Activated CD8-positive, alpha-beta memory T cell treated with anti-CD3 and anti-CD28 coated beads, Interleukin-2, amount 50 U/mL, for 48 hours (primary cell): ENCODE data around the gene SNHG17.
"Not testable (repeated sequence)": the region's sequence is repeated elsewhere in the genome, so short reads cannot be mapped to it uniquely, and the experiment has no call there.

Source experiments
- DNase-seq: peaks from one replicate; pipeline ENCODE4 v3.0.0-alpha.2; 2020

The SNHG17 gene

GRCh38 chr20:38434770-38435554, at the start of gene SNHG17:
Gene SNHG17, minus strand, starts transcription at chr20:38435328.
- peak; percentile 98 for DNase-seq

GRCh38 chr20:38479596-38479995, 44.5 kb upstream of the SNHG17 start:
- no peak for DNase-seq

GRCh38 chr20:38477747-38478146, 42.6 kb upstream of the SNHG17 start:
- no peak for DNase-seq

- no peak for DNase-seq
Measured at GRCh38 chr20:38473367-38473795, 38.3 kb upstream of the SNHG17 start.

- DNase-seq = peak; percentile 100
Measured at GRCh38 chr20:38472513-38473366, 37.6 kb upstream of the SNHG17 start, which contains the start of gene RALGAPB. Gene RALGAPB, plus strand, starts transcription at chr20:38472843. Its CDS starts 15,590 bp downstream, at chr20:38488433.

GRCh38 chr20:38471987-38472512, 36.9 kb upstream of the SNHG17 start:
- peak; percentile 33 for DNase-seq

- DNase-seq = peak; percentile 28
Measured at GRCh38 chr20:38471245-38471644, 36.1 kb upstream of the SNHG17 start.

GRCh38 chr20:38466983-38467382, 31.9 kb upstream of the SNHG17 start:
- no peak for DNase-seq

GRCh38 chr20:38466171-38466570, 31.0 kb upstream of the SNHG17 start:
- DNase-seq = peak; percentile 12

DNA sequence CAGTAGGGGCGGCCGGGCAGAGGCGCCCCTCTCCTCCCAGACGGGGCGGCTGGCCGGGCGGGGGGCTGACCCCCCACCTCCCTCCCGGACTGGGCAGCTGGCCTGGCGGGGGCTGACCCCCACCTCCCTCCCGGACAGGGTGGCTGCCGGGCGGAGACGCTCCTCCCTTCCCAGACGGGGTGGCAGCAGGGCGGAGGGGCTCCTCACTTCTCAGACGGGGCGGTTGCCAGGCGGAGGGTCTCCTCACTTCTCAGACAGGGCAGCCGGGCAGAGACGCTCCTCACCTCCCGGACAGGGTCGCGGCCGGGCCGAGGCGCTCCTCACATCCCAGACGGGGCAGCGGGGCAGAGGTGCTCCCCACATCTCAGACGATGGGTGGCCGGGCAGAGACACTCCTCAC, 26.4 kb upstream of the SNHG17 start:
- DNase-seq = not testable (repeated sequence)

- not testable (repeated sequence) for DNase-seq
Measured at GRCh38 chr20:38461167-38461566, 26.0 kb upstream of the SNHG17 start.

- DNase-seq = not testable (repeated sequence)
Measured at GRCh38 chr20:38460631-38461030, 25.5 kb upstream of the SNHG17 start.

GRCh38 chr20:38460040-38460623, 25.0 kb upstream of the SNHG17 start:
- no peak for DNase-seq

GRCh38 chr20:38458314-38458713, 23.2 kb upstream of the SNHG17 start:
- DNase-seq = no peak

DNA sequence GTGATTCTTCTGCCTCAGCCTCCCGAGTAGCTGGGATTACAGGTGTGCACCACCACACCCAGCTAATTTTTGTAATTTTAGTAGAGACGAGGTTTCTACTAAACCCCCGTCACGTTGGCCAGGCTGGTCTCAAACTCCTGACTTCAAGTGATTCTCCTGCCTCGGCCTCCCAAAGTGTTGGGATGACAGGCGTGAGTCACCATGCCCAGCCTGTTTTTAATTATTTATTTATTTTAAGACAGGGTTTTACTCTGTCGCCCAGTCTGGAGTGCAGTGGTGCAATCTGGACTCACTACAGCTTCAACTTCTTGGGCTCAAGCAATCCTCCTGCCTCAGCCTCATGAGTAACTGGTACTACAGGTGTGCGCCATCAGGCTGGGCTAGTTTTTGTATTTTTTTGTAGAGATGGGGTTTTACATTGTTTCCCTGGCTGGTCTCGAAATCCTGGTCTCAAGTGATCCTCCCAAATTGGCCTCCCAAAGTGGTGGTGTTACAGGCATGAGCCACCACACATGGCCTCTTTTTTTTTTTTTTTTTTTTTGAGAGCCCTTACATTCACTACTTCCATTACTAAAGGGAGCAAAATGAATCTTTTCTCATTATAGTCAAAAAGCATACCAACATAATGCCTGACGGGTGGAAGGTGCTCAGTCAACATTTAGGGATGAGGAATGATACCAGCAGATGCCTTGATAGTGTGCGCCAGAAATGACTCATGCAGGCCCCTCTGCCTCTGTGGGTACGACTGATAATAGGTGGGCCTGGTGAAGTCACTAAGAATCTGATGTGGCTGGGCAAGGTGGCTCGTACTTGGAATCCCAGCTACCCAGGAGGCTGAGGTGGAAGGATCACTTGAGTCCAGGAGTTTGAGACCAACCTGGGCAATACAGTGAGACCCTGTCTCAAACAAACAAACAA, 19.7 kb upstream of the SNHG17 start:
- no peak for DNase-seq

DNA sequence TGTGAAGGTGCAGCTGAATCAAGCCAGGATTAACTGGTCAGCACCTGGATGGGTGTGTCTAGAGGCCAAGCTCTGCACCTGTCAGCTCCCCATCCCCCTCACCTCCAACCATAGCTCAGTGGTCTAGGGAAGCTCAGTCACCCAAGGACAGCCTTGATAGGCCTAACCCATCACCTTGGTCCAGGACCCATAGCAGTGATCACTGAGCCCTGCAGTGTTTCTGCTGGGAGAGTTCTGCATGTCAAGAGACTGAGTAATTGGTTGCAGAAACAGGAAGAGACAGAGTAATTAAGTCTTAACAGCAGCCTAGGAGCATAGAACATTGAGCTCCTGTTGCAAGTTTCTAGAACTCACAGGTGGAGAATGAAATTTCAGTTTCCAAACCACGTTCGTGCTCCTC, 18.8 kb upstream of the SNHG17 start:
- DNase-seq = no peak

GRCh38 chr20:38452880-38453624, 17.9 kb upstream of the SNHG17 start:
- no peak for DNase-seq

- DNase-seq = no peak
Measured at GRCh38 chr20:38450412-38450975, 15.4 kb upstream of the SNHG17 start.

GRCh38 chr20:38449046-38449445, 13.9 kb upstream of the SNHG17 start:
- DNase-seq = no peak

DNA sequence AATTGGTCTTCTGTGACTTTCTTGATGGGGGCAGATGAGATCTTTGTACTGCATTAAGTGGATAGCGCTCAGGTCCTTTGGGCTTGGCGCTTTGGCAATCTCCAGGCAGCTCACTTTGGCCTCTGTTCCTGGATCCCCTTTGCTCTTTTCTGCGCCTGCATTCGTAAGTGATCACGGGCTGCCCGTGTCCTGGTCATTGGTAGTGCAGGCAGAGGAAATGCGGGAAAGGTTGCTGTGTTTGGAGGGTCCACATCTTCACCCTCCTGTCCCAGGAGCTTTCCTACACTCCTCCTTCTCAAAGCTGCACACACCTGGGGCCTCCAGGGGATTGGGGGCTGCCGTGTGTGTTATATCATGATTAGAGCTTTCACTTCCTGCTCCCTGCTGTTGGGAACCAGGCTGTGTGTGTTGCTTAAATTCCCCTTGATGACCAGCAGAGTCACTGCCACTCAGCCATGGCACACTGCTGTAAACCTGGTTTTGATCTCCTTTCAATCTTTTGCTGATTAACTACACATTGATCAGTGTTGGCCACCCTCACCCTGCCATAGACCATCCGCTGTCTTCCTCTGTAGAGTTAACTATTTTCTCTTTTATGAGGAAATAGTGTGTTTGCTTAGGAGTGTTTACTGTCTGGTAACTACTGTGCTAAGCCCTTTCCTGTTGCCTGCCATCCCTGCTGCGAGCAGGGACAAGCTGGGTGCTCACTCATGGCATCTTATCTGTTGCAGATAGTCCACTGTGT, 13.0 kb upstream of the SNHG17 start:
- DNase-seq = no peak
